Right cardiac atrium (tissue), 5 donors: ENCODE data around the gene LGR5. TPM values are rescaled to one million over a fixed set of nuclear protein-coding genes. Genes with fewer than 3 reads are reported as not detected.
"Not testable (repeated sequence)": the region's sequence is repeated elsewhere in the genome, so short reads cannot be mapped to it uniquely, and the experiment has no call there.

ENCODE experiments used
- ATAC-seq, 2 donors: fragments of 200-7000 bp; cut with Tn5 transposase; one replicate each; pipeline versions ENCODE4 v1.8.0 to v1.9.1; 2020; ENCODE audit warnings: moderate library complexity in 2 of 2, mild to moderate bottlenecking in 1 of 2
- DNase-seq, 3 donors: peaks; one replicate each; pipeline ENCODE4 v3.0.0-alpha.2; 2020
- H3K27ac ChIP-seq: one replicate; pipeline ENCODE4 v1.5.1; 2013; ENCODE audit warnings: mild to moderate bottlenecking, low read length, control low read depth, moderate library complexity
- H3K27me3 ChIP-seq: one replicate; pipeline ENCODE4 v1.6.1; 2013; ENCODE audit not compliant: control insufficient read depth, insufficient read depth
- H3K4me1 ChIP-seq: one replicate; pipeline ENCODE4 v1.6.1; 2013; ENCODE audit warnings: low read length; ENCODE audit not compliant: control insufficient read depth, insufficient read depth
- H3K4me3 ChIP-seq: one replicate; pipeline ENCODE4 v1.5.1; 2013; ENCODE audit warnings: low read length, control low read depth
- H3K9me3 ChIP-seq: one replicate; pipeline ENCODE4 v1.6.1; 2013; ENCODE audit warnings: low read length; ENCODE audit not compliant: control insufficient read depth
- WGBS: extraction: QIAGEN DNeasy Blood & Tissue Kit; methylation state at CpG from one replicate; pipeline ENCODE4 v1.1.7; 2013; 5-methylcytosine and 5-hydroxymethylcytosine counted together
- intact Hi-C, 4 donors: fragments of 100-400 bp; cut with DNase I; formaldehyde crosslinking; loops; one replicate each; pipeline versions ENCODE4 v1.11.0 to v1.14.0; 2022 to 2023
- polyA plus RNA-seq: library from polyadenylated mRNA; stranded (reverse); fragments of 200-250 nt; gene quantifications from one replicate; pipeline ENCODE4 v1.2.3, GENCODE V29; 2013
- total RNA-seq, 4 donors: library from RNA; stranded (reverse); fragmentation: NEBNext Ultra II Directional; extraction: Animal tissue kit (Norgen Biotek cat#: 25700); gene quantifications; one replicate each; pipeline ENCODE4 v1.2.1, GENCODE V29; 2021
- donor health status: healthy with polysubstance abuse.
- donor health status: DM: no; HTN: yes; CAD: no.
- donor health status: DM: no; HTN: no; CAD: no.
- donor health status: DM: no; HTN: yes; CAD: no; lungs with severe emphysema.
- donor health status: DM: yes; HTN: yes; CAD: no.

Gene LGR5
- total and polyA plus RNA-seq, 5 donors: 0.14 to 0.68 (median 0.29) TPM; not detected in 2

- 52% methylated on average over 3 of the region's 3 CpGs for WGBS
- ATAC-seq (peak; percentile 40 to 74), DNase-seq (peak in 2 of 3 donors; percentile 15 to 33)
- intact Hi-C loops: no loop called here
- Histone ChIP-seq H3K4me3 (no peak overlapping the region), H3K27ac (no peak overlapping the region), H3K9me3 (no peaks in the 10 kb centered on the region), H3K27me3 (no peaks in the 10 kb centered on the region), H3K4me1 (no peaks in the 10 kb centered on the region)
Measured at GRCh38 chr12:71476513-71476912, 36.9 kb downstream of the LGR5 start.

GRCh38 chr12:71477609-71478008 lies 38.0 kb downstream of the LGR5 start:
- H3K27me3 ChIP-seq: no peaks in the 10 kb centered on the region
- 98% methylated on average over 2 of the region's 2 CpGs for WGBS
- H3K27ac ChIP-seq: no peak overlapping the region
- H3K9me3 ChIP-seq: no peaks in the 10 kb centered on the region
- no peak for DNase-seq
- intact Hi-C loops: no loop called here
- no peaks in the 10 kb centered on the region for H3K4me1 ChIP-seq
- H3K4me3 ChIP-seq: no peak overlapping the region
- no peak for ATAC-seq

- Histone ChIP-seq H3K27me3 (no peaks in the 10 kb centered on the region), H3K27ac (no peak overlapping the region), H3K4me1 (no peaks in the 10 kb centered on the region), H3K9me3 (no peaks in the 10 kb centered on the region), H3K4me3 (no peak overlapping the region)
- DNase-seq (no peak), ATAC-seq (no peak)
- intact Hi-C loops: no loop called here
- 46% methylated on average over 1 of the region's 1 CpG for WGBS
Measured at GRCh38 chr12:71478270-71478669, 38.7 kb downstream of the LGR5 start.

- intact Hi-C loops: no loop called here
- ATAC-seq: no peak
Measured at GRCh38 chr12:71484272-71484905, 44.8 kb downstream of the LGR5 start.

GRCh38 chr12:71490844-71491243 lies 51.2 kb downstream of the LGR5 start:
- DNase-seq, H3K27ac ChIP-seq, H3K4me3 ChIP-seq, intact Hi-C loops, ATAC-seq, H3K9me3 ChIP-seq, H3K27me3 ChIP-seq, H3K4me1 ChIP-seq: not testable (repeated sequence)
- 62% methylated on average over 2 of the region's 2 CpGs for WGBS

More at GRCh38 chr12:71484272-71484905, 44.8 kb downstream of the LGR5 start:
- Histone ChIP-seq H3K9me3 (no peaks in the 10 kb centered on the region), H3K27ac (no peak overlapping the region), H3K27me3 (no peaks in the 10 kb centered on the region), H3K4me3 (no peak overlapping the region), H3K4me1 (no peaks in the 10 kb centered on the region)
- no peak for DNase-seq
- 61% methylated on average over 8 of the region's 8 CpGs for WGBS

GRCh38 chr12:71492604-71493003 lies 53.0 kb downstream of the LGR5 start:
- WGBS: 75% methylated on average over 2 of the region's 2 CpGs
- H3K9me3 ChIP-seq: no peaks in the 10 kb centered on the region
- H3K27ac ChIP-seq: no peak overlapping the region
- no peaks in the 10 kb centered on the region for H3K27me3 ChIP-seq
- no peaks in the 10 kb centered on the region for H3K4me1 ChIP-seq
- DNase-seq (no peak), ATAC-seq (no peak)
- intact Hi-C loops: no loop called here
- no peak overlapping the region for H3K4me3 ChIP-seq

GRCh38 chr12:71499834-71500233 lies 60.2 kb downstream of the LGR5 start:
- H3K9me3 ChIP-seq: no peaks in the 10 kb centered on the region
- H3K4me3 ChIP-seq: no peak overlapping the region
- WGBS: 94% methylated on average over 4 of the region's 4 CpGs
- DNase-seq (no peak), ATAC-seq (no peak)
- intact Hi-C loops: no loop called here
- no peaks in the 10 kb centered on the region for H3K27me3 ChIP-seq
- H3K4me1 ChIP-seq: no peaks in the 10 kb centered on the region
- H3K27ac ChIP-seq: no peak overlapping the region

GRCh38 chr12:71503579-71504391 lies 64.2 kb downstream of the LGR5 start:
- Histone ChIP-seq H3K27ac (no peak overlapping the region), H3K4me3 (no peak overlapping the region), H3K4me1 (no peaks in the 10 kb centered on the region), H3K27me3 (no peaks in the 10 kb centered on the region), H3K9me3 (no peaks in the 10 kb centered on the region)
- WGBS: 30% methylated on average over 3 of the region's 3 CpGs
- ATAC-seq (no peak), DNase-seq (no peak)
- intact Hi-C loops: no loop called here

- no peaks in the 10 kb centered on the region for H3K4me1 ChIP-seq
- ATAC-seq: peak in 1 of 2 donors; percentile 19
- no peak overlapping the region for H3K27ac ChIP-seq
- intact Hi-C loops: no loop called here
- no peak overlapping the region for H3K4me3 ChIP-seq
- no peaks in the 10 kb centered on the region for H3K9me3 ChIP-seq
- WGBS: 25% methylated on average over 3 of the region's 3 CpGs
- H3K27me3 ChIP-seq: no peaks in the 10 kb centered on the region
- peak in 2 of 3 donors; percentile 21 to 48 for DNase-seq
Measured at GRCh38 chr12:71504476-71504875, 64.9 kb downstream of the LGR5 start.

GRCh38 chr12:71509705-71510104 lies 70.1 kb downstream of the LGR5 start:
- intact Hi-C loops: no loop called here
- no peak for ATAC-seq
- no peak for DNase-seq
- H3K4me3 ChIP-seq: no peak overlapping the region
- H3K27ac ChIP-seq: no peak overlapping the region
- no peaks in the 10 kb centered on the region for H3K9me3 ChIP-seq
- WGBS: 44% methylated on average over 3 of the region's 3 CpGs
- H3K27me3 ChIP-seq: peaks cover 2% of the 10 kb centered on the region
- H3K4me1 ChIP-seq: no peaks in the 10 kb centered on the region

- ATAC-seq (no peak), DNase-seq (no peak)
- intact Hi-C loops: no loop called here
- H3K27me3 ChIP-seq: peaks cover 2% of the 10 kb centered on the region
- WGBS: 89% methylated on average over 2 of the region's 2 CpGs
- H3K27ac ChIP-seq: no peak overlapping the region
- no peaks in the 10 kb centered on the region for H3K9me3 ChIP-seq
- H3K4me1 ChIP-seq: no peaks in the 10 kb centered on the region
- no peak overlapping the region for H3K4me3 ChIP-seq
Measured at GRCh38 chr12:71517145-71517846, 77.7 kb downstream of the LGR5 start.
